BE2C (cell line): ENCODE measurements around the gene SMIM14.

Experiments
- DNase-seq: peaks from one replicate; pipeline ENCODE4 v3.0.0-alpha.2; 2020
- H3K27me3 ChIP-seq: fragments of 250-450 bp; sonication (Bioruptor Pico); 2 replicates; pipeline ENCODE4 v1.5.1; 2020; ENCODE audit warnings: mild to moderate bottlenecking
- H3K36me3 ChIP-seq: fragments of 250-450 bp; sonication (Bioruptor Pico); 2 replicates; pipeline ENCODE4 v1.5.1; 2020; ENCODE audit warnings: mild to moderate bottlenecking
- H3K4me1 ChIP-seq: fragments of 250-450 bp; sonication (Bioruptor Pico); 2 replicates; pipeline ENCODE4 v1.5.1; 2020
- H3K4me3 ChIP-seq: 2 replicates; pipeline ENCODE4 v1.5.1; 2011; ENCODE audit warnings: low read depth, low read length
- H3K9me3 ChIP-seq: fragments of 250-450 bp; sonication (Bioruptor Pico); 2 replicates; pipeline ENCODE4 v1.5.1; 2020
- TF ChIP-seq, protein P1 (sequence below): IDR thresholded peaks from 2 replicates; pipeline ENCODE4 v1.5.1; 2012; ENCODE audit warnings: mild to moderate bottlenecking, low read depth, low read length

Gene SMIM14

DNA sequence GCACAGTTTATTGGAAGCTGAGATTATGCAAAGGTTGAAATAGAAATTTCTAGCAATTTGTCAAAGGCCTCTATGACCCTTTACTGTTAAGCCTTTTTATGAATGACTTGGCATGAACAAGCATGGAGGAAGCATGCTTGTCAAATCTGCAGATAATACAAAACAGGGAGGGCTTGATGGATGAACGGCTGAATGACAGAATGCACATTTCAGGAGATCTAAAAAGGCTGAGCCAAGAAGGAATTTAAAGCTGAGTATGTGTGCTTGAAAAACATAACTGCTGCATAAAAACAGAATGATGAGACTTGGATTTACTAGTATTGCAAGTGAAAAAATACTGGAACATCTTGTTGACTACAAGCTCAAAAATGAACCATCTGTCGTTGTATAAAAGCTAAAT, 30.2 kb upstream of the SMIM14 start:
- Histone ChIP-seq H3K36me3 (no peaks in the 10 kb centered on the region), H3K27me3 (no peaks in the 10 kb centered on the region), H3K4me3 (no peak overlapping the region), H3K4me1 (no peaks in the 10 kb centered on the region), H3K9me3 (no peaks in the 10 kb centered on the region; the same call in 1 of the 2 replicates)
- TF ChIP-seq, protein P1, sequence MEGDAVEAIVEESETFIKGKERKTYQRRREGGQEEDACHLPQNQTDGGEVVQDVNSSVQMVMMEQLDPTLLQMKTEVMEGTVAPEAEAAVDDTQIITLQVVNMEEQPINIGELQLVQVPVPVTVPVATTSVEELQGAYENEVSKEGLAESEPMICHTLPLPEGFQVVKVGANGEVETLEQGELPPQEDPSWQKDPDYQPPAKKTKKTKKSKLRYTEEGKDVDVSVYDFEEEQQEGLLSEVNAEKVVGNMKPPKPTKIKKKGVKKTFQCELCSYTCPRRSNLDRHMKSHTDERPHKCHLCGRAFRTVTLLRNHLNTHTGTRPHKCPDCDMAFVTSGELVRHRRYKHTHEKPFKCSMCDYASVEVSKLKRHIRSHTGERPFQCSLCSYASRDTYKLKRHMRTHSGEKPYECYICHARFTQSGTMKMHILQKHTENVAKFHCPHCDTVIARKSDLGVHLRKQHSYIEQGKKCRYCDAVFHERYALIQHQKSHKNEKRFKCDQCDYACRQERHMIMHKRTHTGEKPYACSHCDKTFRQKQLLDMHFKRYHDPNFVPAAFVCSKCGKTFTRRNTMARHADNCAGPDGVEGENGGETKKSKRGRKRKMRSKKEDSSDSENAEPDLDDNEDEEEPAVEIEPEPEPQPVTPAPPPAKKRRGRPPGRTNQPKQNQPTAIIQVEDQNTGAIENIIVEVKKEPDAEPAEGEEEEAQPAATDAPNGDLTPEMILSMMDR = no peak
- no peak for DNase-seq

- H3K36me3 ChIP-seq = no peaks in the 10 kb centered on the region
- TF ChIP-seq, protein P1 = no peak
- DNase-seq = no peak
- no peaks in the 10 kb centered on the region for H3K4me1 ChIP-seq
- no peaks in the 10 kb centered on the region for H3K27me3 ChIP-seq
- no peak overlapping the region for H3K4me3 ChIP-seq
- H3K9me3 ChIP-seq = no peaks in the 10 kb centered on the region; the same call in 1 of the 2 replicates
Observed at GRCh38 chr4:39667706-39668105, 29.0 kb upstream of the SMIM14 start.

DNA sequence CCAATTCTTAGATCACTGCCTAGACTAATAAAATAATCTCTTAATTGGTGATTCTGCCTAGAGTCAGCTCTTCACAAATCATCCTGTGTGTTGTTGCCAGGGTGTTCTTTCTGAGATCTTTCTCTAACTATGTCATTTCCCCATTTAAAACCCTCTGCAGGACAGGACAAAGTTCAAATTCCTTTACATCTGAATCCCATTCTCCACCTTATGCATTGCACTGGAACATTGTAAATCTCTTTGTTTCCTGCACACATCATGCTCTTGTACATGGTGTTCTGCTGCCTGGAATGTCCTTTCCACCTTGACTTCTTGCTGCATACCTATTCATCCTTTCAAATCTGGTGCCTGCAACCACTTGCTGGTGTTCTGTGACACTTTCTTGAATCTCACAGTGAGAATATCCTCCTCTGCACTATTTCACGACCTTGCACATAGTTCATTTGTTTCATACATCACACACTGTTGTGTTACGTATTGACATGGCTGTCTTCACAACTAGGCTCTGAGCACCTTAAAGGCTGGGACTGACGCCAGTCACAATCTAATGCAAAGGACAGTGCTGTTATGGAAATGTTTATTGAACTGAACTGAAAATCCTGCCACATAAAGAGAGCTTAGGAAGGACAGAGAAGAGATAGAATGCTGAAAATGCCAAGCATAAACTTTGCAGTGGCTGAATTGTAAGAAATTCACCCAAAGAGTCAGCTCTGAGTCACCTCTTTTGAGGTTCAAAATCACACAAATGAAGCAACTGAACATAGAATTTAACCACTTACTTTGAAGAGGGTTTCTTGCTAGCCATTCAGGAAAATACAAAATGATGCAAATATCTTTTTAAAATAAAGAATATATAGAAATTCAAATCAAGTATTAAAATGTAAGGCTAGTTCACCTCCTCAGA, 26.4 kb upstream of the SMIM14 start:
- TF ChIP-seq, protein P1 = no peak
- no peaks in the 10 kb centered on the region for H3K9me3 ChIP-seq
- H3K36me3 ChIP-seq = no peaks in the 10 kb centered on the region
- no peaks in the 10 kb centered on the region for H3K27me3 ChIP-seq
- DNase-seq = no peak
- H3K4me3 ChIP-seq = no peak overlapping the region
- H3K4me1 ChIP-seq = no peaks in the 10 kb centered on the region

DNA sequence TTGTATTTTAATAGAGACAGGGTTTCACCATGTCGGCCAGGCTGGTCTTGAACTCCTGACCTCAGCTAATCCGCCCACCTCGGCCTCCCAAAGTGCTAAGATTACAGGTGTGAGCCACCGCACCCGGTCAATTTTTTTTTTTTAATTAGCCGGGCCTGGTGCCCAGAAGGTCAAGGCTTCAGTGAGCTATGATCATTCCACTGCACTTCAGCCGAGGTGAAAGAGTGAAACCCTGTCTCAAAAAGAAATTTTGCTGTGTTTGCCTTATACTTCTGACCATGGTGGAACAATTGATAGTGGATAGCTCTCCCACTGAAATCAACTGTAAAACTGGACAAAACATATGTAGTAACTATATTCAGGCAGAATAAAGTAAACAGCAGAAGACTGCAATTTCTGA, 24.0 kb upstream of the SMIM14 start:
- Histone ChIP-seq H3K36me3 (no peaks in the 10 kb centered on the region), H3K27me3 (no peaks in the 10 kb centered on the region), H3K9me3 (no peaks in the 10 kb centered on the region), H3K4me1 (no peaks in the 10 kb centered on the region), H3K4me3 (no peak overlapping the region)
- TF ChIP-seq, protein P1 = no peak
- no peak for DNase-seq

DNA sequence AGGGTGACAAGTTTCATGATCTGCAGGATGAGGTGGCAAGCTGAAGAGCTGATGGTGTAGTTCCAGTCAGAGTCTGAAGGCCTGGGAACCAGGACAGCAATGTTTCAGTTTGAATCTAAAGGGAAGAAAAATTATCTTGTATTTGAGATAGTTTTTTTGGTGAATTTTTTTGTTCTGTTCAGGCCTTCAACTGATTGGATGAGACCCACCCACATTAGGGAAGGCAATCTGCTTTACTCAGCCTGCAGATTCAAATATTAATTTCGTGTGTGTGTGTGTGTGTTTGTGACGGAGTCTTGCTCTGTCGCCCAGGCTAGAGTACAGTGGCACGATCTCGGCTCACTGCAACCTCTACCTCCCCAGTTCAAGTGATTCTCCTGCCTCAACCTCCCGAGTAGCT, 22.1 kb upstream of the SMIM14 start:
- Histone ChIP-seq H3K36me3 (no peaks in the 10 kb centered on the region), H3K9me3 (no peaks in the 10 kb centered on the region), H3K27me3 (no peaks in the 10 kb centered on the region), H3K4me3 (no peak overlapping the region), H3K4me1 (no peaks in the 10 kb centered on the region)
- DNase-seq = no peak
- TF ChIP-seq, protein P1 = no peak

- TF ChIP-seq, protein P1 = no peak
- no peaks in the 10 kb centered on the region for H3K9me3 ChIP-seq
- H3K4me3 ChIP-seq = no peak overlapping the region
- H3K27me3 ChIP-seq = no peaks in the 10 kb centered on the region
- no peaks in the 10 kb centered on the region for H3K4me1 ChIP-seq
- H3K36me3 ChIP-seq = no peaks in the 10 kb centered on the region
- no peak for DNase-seq
Observed at GRCh38 chr4:39660045-39660444, 21.4 kb upstream of the SMIM14 start.
